ENCODE measurements around the gene AMER2. TPM values are rescaled to one million over a fixed set of nuclear protein-coding genes. Genes with fewer than 3 reads are reported as not detected.

Gene AMER2
- polyA plus RNA-seq, 3 donors = not detected

GRCh38 chr13:25112695-25113255 lies 59.3 kb downstream of the AMER2 start:
- no peak for DNase-seq
- Histone ChIP-seq H3K4me3 (replicated peaks in 1 of 3; ENCODE audit: low read depth in 2 of 3, low read length in 3 of 3) (no peak overlapping the region), H3K9me3 (replicated peaks in 1 of 2; ENCODE audit: control insufficient read depth in 1 of 2, insufficient read depth in 1 of 2, low read length in 2 of 2) (no peaks in the 10 kb centered on the region), H3K79me2 (ENCODE audit: insufficient read depth, low read length) (no peaks in the 10 kb centered on the region), H3K4me2 (replicated peaks; ENCODE audit: extremely low read depth, low read length, poor library complexity, severe bottlenecking) (no peak overlapping the region), H3K27me3 (ENCODE audit: control insufficient read depth in 2 of 2, insufficient read depth in 2 of 2, low read length in 2 of 2) (peaks cover 8 to 17% of the 10 kb centered on the region in 2 donors), H4K20me1 (ENCODE audit: insufficient read depth, low read length) (no peaks in the 10 kb centered on the region), H3K4me1 (ENCODE audit: control insufficient read depth in 1 of 2, insufficient read depth in 2 of 2, low read length in 2 of 2) (no peaks in the 10 kb centered on the region), H3K27ac (ENCODE audit: low read depth in 1 of 2, low read length in 2 of 2) (no peak overlapping the region), H3K9ac (ENCODE audit: insufficient read depth, low read length, poor library complexity, severe bottlenecking) (no peak overlapping the region), H2AFZ (ENCODE audit: insufficient read depth, low read depth, low read length, poor library complexity, severe bottlenecking) (no peak overlapping the region), H3K36me3 (replicated peaks in 1 of 2; ENCODE audit: control insufficient read depth in 1 of 2, insufficient read depth in 2 of 2, low read length in 2 of 2) (no peaks in the 10 kb centered on the region)
- WGBS (ENCODE audit: insufficient coverage) = 40% methylated on average over 1 of the region's 3 CpGs
- TF ChIP-seq CTCF (IDR thresholded peaks at IDR 0.05) = no peak
- no peaks in the 10 kb centered on the region for H3K36me3 Mint-ChIP-seq
- intact Hi-C loops (cut with micrococcal nuclease) = no loop called here
- H3K9me3 Mint-ChIP-seq = peaks cover 0 to 3% (median 0%) of the 10 kb centered on the region in 7 donors
- H3K4me3 Mint-ChIP-seq = no peak overlapping the region
- no peaks in the 10 kb centered on the region for H3K4me1 Mint-ChIP-seq
- no peak overlapping the region for H3K27ac Mint-ChIP-seq
- H3K27me3 Mint-ChIP-seq (ENCODE audit: low read depth in 3 of 3) = peaks cover 11 to 20% (median 17%) of the 10 kb centered on the region in 3 donors

Small RNAs within 50 kb of the gene (small RNA-seq; reads per million reads assigned to genes)
- gene AL359757.1 (ENCODE audit: insufficient read length, low read depth) (not detected), gene AL359757.2 (ENCODE audit: insufficient read length, low read depth) (not detected)

Other genes with a start within 250 kb of the AMER2 start
- under 1 TPM; 0.04 to 0.17 (median 0.08) TPM for gene PABPC3, start 76.2 kb downstream of the AMER2 start, polyA plus RNA-seq
- 10 to 100 TPM in 2 of 3 donors, 1 to 10 TPM in 1; 7.4 to 31.9 (median 24.4) TPM for gene MTMR6, start 115.2 kb upstream of the AMER2 start, polyA plus RNA-seq
- gene NUP58, start 129.3 kb upstream of the AMER2 start, polyA plus RNA-seq = 10 to 100 TPM; 21.5 to 26.3 (median 25.1) TPM
- not detected for gene ATP8A2, start 199.7 kb upstream of the AMER2 start, polyA plus RNA-seq

All from CD14-positive monocyte (primary cell).